Gastrocnemius medialis (tissue), 4 donors: ENCODE data around the gene FRMPD4.

ENCODE experiments used
- POLR2A ChIP-seq, 2 donors: fragments of 450-650 bp; IDR thresholded peaks; one replicate each; pipeline ENCODE4 v1.6.1; 2017; ENCODE audit warnings: antibody characterized with exemption in 2 of 2, mild to moderate bottlenecking in 2 of 2, moderate library complexity in 2 of 2
- TF ChIP-seq, protein P1 (sequence below), 5 experiments: fragments of 450-650 bp in 3 of 5; fragments of 200-600 bp in 2 of 5; sonication (generic) in 2 of 5; IDR thresholded peaks in 4 of 5; conservative IDR thresholded peaks in 1 of 5; 1 replicate in 4 of 5; 2 replicates in 1 of 5; pipeline ENCODE4 v1.5.1; 2016 to 2019; ENCODE audit warnings: antibody characterized with exemption in 5 of 5, mild to moderate bottlenecking in 3 of 5, moderate library complexity in 3 of 5

DNA sequence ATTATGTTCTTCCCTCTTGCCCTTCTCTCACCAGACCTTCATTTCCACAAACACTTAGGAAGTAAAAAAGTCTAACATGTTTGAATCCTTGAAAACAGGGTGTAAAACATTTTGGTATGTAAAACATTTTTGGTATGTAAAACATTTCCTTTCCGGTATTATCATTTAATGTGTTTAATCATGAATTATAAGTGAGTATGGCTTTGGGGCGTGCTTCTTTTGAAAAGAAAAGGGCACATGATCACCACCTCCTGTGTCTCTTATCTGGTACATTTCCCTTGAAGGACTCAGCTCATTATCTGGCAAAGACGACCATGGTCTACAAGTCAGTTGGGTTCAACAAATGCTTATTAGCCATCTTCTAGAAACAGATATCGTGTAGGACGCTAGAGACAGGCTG lies 283.6 kb downstream of the FRMPD4 start:
- TF ChIP-seq, protein P1, sequence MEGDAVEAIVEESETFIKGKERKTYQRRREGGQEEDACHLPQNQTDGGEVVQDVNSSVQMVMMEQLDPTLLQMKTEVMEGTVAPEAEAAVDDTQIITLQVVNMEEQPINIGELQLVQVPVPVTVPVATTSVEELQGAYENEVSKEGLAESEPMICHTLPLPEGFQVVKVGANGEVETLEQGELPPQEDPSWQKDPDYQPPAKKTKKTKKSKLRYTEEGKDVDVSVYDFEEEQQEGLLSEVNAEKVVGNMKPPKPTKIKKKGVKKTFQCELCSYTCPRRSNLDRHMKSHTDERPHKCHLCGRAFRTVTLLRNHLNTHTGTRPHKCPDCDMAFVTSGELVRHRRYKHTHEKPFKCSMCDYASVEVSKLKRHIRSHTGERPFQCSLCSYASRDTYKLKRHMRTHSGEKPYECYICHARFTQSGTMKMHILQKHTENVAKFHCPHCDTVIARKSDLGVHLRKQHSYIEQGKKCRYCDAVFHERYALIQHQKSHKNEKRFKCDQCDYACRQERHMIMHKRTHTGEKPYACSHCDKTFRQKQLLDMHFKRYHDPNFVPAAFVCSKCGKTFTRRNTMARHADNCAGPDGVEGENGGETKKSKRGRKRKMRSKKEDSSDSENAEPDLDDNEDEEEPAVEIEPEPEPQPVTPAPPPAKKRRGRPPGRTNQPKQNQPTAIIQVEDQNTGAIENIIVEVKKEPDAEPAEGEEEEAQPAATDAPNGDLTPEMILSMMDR (IDR thresholded peaks at IDR 0.05 in 4 of 5, conservative IDR thresholded peaks at IDR 0.05 in 1 of 5): no peak
- no peak for TF ChIP-seq POLR2A (IDR thresholded peaks at IDR 0.05)
